SK-N-SH treated with all-trans-retinoic acid at 6 μM for 48 hours (cell line): ENCODE measurements around the gene DNTT.

Experiments
- ATAC-seq: fragments of 200-7000 bp; cut with Tn5 transposase; 3 replicates; pipeline ENCODE4 v1.9.1; 2020; ENCODE audit warnings: mild to moderate bottlenecking, moderate library complexity
- ARNTL ChIP-seq: fragments of 450-650 bp; formaldehyde crosslinking; IDR thresholded peaks from 2 replicates; pipeline ENCODE4 v1.5.0; 2020; ENCODE audit warnings: low read depth, mild to moderate bottlenecking, moderate library complexity, borderline replicate concordance
- BACH2 ChIP-seq: fragments of 250-450 bp; sonication (Bioruptor Pico); IDR thresholded peaks from 2 replicates; pipeline ENCODE4 v1.9.0; 2021; ENCODE audit warnings: mild to moderate bottlenecking, borderline replicate concordance
- CSDC2 ChIP-seq: fragments of 250-450 bp; sonication (Bioruptor Pico); IDR thresholded peaks from 2 replicates; pipeline ENCODE4 v1.5.0; 2020; ENCODE audit warnings: mild to moderate bottlenecking, moderate library complexity
- ESRRG ChIP-seq: fragments of 250-450 bp; sonication (Bioruptor Pico); IDR thresholded peaks from 2 replicates; pipeline ENCODE4 v1.6.1; 2021; ENCODE audit warnings: mild to moderate bottlenecking
- GLIS3 ChIP-seq: fragments of 250-450 bp; sonication (Bioruptor Pico); IDR thresholded peaks from 2 replicates; pipeline ENCODE4 v1.5.0; 2020; ENCODE audit warnings: mild to moderate bottlenecking, moderate library complexity
- OSR1 ChIP-seq: fragments of 250-450 bp; sonication (Bioruptor Pico); IDR thresholded peaks from 2 replicates; pipeline ENCODE4 v1.8.0; 2022; ENCODE audit warnings: moderate library complexity, mild to moderate bottlenecking, inconsistent platforms
- POU6F1 ChIP-seq: fragments of 250-450 bp; sonication (Bioruptor Pico); IDR thresholded peaks from 2 replicates; pipeline ENCODE4 v1.8.0; 2021; ENCODE audit warnings: low read depth, mild to moderate bottlenecking, moderate library complexity, borderline replicate concordance
- PPARA ChIP-seq: fragments of 250-450 bp; sonication (Bioruptor Pico); IDR thresholded peaks from 2 replicates; pipeline ENCODE4 v1.5.0; 2020; ENCODE audit warnings: mild to moderate bottlenecking, borderline replicate concordance
- TCF4 ChIP-seq: fragments of 250-450 bp; sonication (Bioruptor Pico); IDR thresholded peaks from 2 replicates; pipeline ENCODE4 v1.8.0; 2021; ENCODE audit warnings: mild to moderate bottlenecking, moderate library complexity, borderline replicate concordance
- TOX ChIP-seq: fragments of 250-450 bp; sonication (Bioruptor Pico); IDR thresholded peaks from 2 replicates; pipeline ENCODE4 v1.8.0; 2021; ENCODE audit warnings: mild to moderate bottlenecking, moderate library complexity, borderline replicate concordance
- TSHZ2 ChIP-seq: fragments of 250-450 bp; sonication (Bioruptor Pico); IDR thresholded peaks from 2 replicates; pipeline ENCODE4 v1.5.0; 2020; ENCODE audit warnings: mild to moderate bottlenecking, moderate library complexity
- ZC3H10 ChIP-seq: fragments of 250-450 bp; sonication (Bioruptor Pico); IDR thresholded peaks from 2 replicates; pipeline ENCODE4 v1.5.1; 2021; ENCODE audit warnings: mild to moderate bottlenecking, moderate library complexity
- ZFP3 ChIP-seq: fragments of 250-450 bp; sonication (Bioruptor Pico); IDR thresholded peaks from 2 replicates; pipeline ENCODE4 v1.5.0; 2020; ENCODE audit warnings: mild to moderate bottlenecking, moderate library complexity
- ZNF565 ChIP-seq: fragments of 450-650 bp; formaldehyde crosslinking; conservative IDR thresholded peaks from 2 replicates; pipeline ENCODE4 v1.5.0; 2020; ENCODE audit warnings: low read depth, mild to moderate bottlenecking, moderate library complexity
- ZNF8 ChIP-seq: fragments of 450-650 bp; formaldehyde crosslinking; IDR thresholded peaks from 2 replicates; pipeline ENCODE4 v1.5.0; 2020; ENCODE audit warnings: mild to moderate bottlenecking, moderate library complexity
- TF ChIP-seq, protein P1 (sequence below): fragments of 250-450 bp; sonication (Bioruptor Pico); IDR thresholded peaks from 2 replicates; pipeline ENCODE4 v1.8.0; 2020; ENCODE audit warnings: mild to moderate bottlenecking, moderate library complexity, borderline replicate concordance

The DNTT gene

GRCh38 chr10:96339956-96340904 lies 36.0 kb downstream of the DNTT start (continued):
- TF ChIP-seq, protein P1, sequence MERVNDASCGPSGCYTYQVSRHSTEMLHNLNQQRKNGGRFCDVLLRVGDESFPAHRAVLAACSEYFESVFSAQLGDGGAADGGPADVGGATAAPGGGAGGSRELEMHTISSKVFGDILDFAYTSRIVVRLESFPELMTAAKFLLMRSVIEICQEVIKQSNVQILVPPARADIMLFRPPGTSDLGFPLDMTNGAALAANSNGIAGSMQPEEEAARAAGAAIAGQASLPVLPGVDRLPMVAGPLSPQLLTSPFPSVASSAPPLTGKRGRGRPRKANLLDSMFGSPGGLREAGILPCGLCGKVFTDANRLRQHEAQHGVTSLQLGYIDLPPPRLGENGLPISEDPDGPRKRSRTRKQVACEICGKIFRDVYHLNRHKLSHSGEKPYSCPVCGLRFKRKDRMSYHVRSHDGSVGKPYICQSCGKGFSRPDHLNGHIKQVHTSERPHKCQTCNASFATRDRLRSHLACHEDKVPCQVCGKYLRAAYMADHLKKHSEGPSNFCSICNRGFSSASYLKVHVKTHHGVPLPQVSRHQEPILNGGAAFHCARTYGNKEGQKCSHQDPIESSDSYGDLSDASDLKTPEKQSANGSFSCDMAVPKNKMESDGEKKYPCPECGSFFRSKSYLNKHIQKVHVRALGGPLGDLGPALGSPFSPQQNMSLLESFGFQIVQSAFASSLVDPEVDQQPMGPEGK (CRISPR knock-in tag), result no peak
- no peak for TF ChIP-seq BACH2 (CRISPR knock-in tag)
- no peak for TF ChIP-seq ZFP3
- TF ChIP-seq GLIS3 (CRISPR knock-in tag), result no peak
- TF ChIP-seq TSHZ2, result no peak

- TF ChIP-seq TSHZ2 (no peak), OSR1 (CRISPR knock-in tag) (no peak), TCF4 (CRISPR knock-in tag) (no peak), ZNF8 (CRISPR knock-in tag) (no peak), ARNTL (CRISPR knock-in tag) (no peak), ZC3H10 (CRISPR knock-in tag) (no peak)
- ATAC-seq, result no peak
Measured at GRCh38 chr10:96341219-96342182, 37.3 kb downstream of the DNTT start.

- TF ChIP-seq GLIS3 (CRISPR knock-in tag) (no peak), ZNF565 (CRISPR knock-in tag) (no peak), BACH2 (CRISPR knock-in tag) (no peak), OSR1 (CRISPR knock-in tag) (no peak), TOX (no peak), PPARA (no peak), TSHZ2 (no peak), ESRRG (no peak), CSDC2 (CRISPR knock-in tag) (no peak), POU6F1 (CRISPR knock-in tag) (no peak)
- TF ChIP-seq, all 23 proteins: peak for 0
- no peak for ATAC-seq
Measured at GRCh38 chr10:96342402-96342801, 38.2 kb downstream of the DNTT start.
